HG03460 (cell line): Measurements from ENCODE around the gene RNF212.
"Not testable (repeated sequence)": the region's sequence is repeated elsewhere in the genome, so short reads cannot be mapped to it uniquely, and the experiment has no call there.

Source experiments
- ATAC-seq: cut with Tn5 transposase; IDR thresholded peaks from one replicate; pipeline ENCODE4 v1.9.1; 2021; ENCODE audit not compliant: unreplicated experiment

The RNF212 gene, protein sequence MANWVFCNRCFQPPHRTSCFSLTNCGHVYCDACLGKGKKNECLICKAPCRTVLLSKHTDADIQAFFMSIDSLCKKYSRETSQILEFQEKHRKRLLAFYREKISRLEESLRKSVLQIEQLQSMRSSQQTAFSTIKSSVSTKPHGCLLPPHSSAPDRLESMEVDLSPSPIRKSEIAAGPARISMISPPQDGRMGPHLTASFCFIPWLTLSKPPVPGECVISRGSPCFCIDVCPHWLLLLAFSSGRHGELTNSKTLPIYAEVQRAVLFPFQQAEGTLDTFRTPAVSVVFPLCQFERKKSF

DNA sequence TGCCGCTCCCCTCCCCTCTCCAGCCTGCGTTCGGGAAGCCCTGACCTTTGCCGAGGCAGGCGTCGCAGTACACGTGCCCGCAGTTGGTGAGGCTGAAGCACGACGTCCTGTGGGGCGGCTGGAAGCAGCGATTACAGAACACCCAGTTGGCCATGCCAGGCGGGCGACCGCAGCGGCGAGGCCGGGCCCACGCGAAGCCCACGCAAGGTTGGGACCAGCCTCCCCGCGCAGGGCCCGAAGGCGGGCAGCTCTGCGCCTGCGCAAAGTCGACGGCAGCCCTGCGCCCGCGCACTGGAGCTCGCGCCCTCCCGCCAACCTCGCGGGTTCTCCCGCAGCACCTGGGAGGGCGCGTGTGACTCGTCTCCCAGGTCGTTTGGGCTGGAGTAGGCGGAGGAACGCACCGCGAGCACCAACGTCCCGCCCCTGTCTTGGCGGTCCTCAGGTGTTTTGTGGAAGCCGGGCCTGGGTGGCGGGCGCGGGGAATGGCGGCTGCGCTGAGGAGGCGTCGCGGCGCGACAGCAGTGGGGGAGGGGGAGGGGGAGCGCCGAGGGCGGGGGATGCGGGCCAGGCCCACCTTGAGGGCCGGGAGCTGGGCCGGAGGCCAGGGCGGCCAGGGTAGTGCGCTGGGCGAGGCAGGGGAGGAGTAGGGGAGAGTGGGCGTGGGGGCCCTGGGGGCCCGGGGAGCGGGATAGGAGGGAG, at the start of gene RNF212:
Gene RNF212, minus strand, starts transcription at position 254 of the 699 bp plus-strand sequence. Its CDS starts 100 bp downstream, at position 154.
- no peak for ATAC-seq

GRCh38 chr4:1160351-1160750, 47.0 kb upstream of the RNF212 start:
- no peak for ATAC-seq

DNA sequence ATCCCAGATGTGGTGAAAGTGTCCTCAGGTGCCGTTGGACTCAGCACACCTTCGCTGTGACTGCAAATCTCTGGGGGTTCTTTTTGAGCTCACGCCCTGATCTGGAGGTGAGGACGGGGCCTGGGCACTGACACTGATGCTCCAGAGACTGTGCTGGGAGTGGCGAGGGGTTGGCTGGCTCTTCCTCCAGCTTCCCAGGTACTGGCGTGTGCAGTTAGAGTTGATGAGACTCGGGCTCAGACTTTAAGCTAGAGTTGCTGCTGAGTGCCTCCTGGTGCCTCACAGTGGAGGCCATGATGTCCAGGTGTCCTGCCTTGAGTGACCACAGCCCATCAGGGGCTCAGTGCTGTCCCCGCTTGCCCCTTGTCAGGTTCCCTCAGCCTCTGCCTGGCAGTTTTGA, 42.7 kb upstream of the RNF212 start:
- no peak for ATAC-seq

DNA sequence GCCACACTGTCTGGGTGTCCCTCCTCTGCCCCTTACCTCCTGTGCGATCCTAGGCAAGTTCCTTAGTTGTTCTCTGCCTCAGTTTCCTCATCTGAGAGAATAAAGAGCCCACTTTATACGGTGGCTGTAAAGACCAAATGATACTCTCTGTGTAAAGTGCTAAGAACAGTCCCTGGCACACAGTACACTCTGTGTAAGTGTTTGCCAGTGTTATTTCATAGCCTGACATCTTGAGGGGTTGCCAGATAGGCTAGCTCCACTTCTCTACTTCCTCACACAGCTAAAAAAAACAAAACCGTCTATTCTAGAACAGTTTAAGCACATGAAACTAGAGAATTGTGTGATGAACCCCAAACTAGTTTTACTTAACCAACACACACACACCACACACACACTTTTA, 42.0 kb upstream of the RNF212 start:
- no peak for ATAC-seq

DNA sequence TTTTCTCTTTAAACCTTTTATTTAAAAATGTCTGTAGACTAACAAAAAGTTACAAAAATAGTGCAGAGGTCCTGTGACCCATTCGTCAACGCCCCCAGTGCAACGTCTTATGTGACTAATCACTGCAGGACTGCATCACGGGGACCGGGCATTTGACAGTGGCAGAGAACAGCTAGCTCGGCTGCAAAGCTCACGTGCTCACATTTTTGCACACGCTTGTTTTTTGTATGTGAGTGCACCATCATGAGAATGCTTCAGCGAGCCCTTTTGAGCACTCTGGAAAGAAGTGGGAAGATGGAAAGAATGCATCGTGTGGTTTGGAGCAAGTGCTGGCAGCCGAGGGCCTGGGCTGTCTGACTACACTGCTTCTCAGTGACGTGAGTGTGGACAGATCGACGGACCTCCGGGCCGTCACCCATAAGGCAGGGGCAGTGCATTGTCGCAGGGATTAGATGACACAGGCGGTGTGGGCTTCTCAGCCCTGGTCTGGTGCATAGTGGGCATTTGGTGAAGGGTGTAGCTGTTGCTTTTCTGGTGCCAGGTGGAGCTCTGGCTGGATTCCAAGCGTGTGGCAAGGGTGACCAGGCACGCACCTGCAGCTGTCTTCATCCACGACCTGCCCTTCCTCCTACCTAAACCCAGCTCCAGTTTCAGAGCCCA, 41.3 kb upstream of the RNF212 start:
- ATAC-seq = no peak

DNA sequence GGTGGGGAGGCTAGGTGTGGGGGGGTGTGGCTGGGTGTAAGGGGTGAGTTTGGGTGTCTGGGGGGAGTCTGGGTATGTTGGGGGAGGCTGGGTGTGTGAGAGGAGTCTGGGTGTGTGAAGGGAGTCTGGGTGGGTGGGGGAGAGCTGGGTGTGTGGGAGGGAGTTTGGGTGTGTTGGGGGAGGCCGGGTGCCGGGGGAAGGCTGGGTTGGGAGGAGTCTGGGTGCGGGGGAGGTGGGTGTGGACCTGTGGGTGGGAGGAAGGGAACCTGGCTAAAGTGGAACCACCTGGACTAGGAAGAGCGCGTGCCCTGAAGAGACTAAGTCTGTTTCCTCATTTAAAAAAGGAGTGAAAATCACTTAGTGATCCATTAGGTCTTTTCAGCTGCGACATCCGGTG, 40.8 kb upstream of the RNF212 start:
- no peak for ATAC-seq

GRCh38 chr4:1153567-1154090, 40.3 kb upstream of the RNF212 start:
- ATAC-seq = no peak

GRCh38 chr4:1152290-1152689, 38.9 kb upstream of the RNF212 start:
- no peak for ATAC-seq

DNA sequence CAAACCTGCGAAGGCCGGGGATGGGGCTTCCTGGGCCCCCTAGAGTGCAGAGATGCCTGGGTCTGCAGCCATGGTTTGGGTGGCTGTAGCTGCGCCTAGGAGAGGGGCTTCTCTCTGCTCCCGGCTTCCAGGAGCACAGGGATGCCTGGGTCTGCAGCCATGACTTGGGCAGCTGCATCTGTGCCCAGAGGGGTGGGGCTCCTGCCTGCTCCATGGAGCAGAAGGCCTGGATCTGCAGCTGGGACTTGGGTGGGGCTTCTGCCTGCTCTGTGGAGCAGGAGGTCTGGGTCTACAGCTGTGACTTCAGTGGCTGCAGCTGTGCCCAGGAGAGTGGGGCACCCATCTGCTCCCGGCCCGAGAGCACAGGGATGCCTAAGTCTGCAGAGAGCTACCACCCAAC, 38.2 kb upstream of the RNF212 start:
- ATAC-seq = no peak

GRCh38 chr4:1150875-1151274, 37.5 kb upstream of the RNF212 start:
- no peak for ATAC-seq

GRCh38 chr4:1139860-1140259, 26.5 kb upstream of the RNF212 start:
- ATAC-seq = no peak

- ATAC-seq = no peak
Measured at GRCh38 chr4:1137850-1138249, 24.5 kb upstream of the RNF212 start.

DNA sequence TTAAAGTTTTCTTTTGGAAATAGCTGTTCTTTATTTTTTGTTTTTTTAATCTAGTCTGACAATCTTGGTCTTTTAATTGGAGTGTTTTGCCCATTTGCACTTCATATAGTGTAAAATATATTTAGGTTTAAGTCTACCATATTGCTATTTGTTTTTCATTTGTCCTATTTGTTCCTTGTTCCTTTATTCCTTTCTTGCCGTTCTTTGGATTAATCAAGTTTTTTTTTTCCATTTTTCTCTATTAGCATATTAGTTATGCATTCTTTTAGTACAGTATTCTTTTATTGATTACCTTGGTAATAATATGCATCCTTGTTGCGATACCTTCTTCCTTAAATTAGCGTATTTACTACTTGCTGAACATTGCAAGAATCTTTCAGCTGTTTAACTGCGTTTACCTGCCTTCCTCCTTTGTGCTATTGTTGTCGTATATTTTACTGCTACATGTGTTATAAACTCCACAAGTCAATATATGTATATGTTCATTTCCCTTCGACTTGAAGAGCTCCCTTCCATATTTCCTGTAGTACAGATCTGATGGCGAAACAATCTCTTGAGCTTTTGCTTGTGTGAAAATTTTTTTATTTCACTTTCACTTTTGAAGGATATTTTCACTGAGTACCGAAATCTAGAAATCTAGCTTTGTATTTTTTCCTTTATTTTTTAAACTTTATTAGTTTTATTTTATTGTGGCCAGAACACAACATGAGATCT, 23.9 kb upstream of the RNF212 start:
- no peak for ATAC-seq

DNA sequence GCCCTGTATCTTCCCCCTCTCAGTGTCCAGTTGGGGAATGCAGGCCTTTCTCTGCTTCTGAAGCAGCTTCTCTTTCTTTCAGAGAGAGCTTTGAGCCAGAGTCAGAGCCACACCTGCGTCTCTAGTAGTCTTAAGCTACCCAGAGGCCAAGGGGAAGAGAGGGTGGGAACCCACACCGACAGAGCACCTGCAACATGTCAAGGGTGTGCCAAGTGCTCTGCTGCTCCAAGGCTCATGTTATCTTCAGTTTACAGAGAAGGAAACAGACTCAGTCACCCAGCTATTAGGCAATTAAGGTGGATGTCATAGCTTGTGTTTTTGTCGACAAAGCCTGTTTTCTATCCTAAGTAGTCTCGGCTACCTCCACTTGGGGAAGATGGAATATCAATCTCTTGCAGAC, 22.7 kb upstream of the RNF212 start:
- ATAC-seq = no peak

- no peak for ATAC-seq
Measured at GRCh38 chr4:1133033-1133432, 19.7 kb upstream of the RNF212 start.

- no peak for ATAC-seq
Measured at GRCh38 chr4:1130316-1131186, 17.2 kb upstream of the RNF212 start.

DNA sequence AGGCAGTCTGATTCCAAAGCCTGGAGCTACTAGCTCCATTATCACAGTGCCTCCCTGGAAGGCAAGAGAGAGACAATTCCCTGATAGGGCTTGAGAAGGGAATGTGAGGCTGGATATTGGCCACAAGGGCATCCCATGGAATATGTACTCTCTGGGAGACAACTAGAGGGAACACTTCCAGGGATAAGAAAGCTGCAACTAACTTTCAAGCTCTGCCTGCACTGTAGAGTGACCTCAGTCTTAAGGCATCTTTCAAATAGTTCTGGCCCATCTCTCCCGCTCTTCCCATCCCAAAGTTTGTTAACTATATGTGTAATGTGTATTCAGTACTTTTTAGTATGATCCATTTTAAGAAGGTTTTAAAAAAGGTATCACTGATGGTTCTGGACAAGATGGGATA, 13.1 kb upstream of the RNF212 start:
- no peak for ATAC-seq

DNA sequence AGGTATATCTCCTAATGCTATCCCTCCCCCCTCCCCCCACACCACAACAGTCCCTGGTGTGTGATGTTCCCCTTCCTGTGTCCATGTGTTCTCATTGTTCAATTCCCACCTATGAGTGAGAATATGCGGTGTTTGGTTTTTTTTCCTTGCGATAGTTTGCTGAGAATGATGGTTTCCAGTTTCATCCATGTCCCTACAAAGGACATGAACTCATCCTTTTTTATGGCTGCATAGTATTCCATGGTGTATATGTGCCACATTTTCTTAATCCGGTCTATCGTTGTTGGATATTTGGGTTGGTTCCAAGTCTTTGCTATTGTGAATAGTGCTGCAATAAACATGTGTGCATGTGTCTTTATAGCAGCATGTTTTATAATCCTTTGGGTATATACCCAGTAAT, 12.1 kb upstream of the RNF212 start:
- not testable (repeated sequence) for ATAC-seq

GRCh38 chr4:1124818-1125217, 11.5 kb upstream of the RNF212 start:
- ATAC-seq = no peak

- no peak for ATAC-seq
Measured at GRCh38 chr4:1122505-1122904, 9.1 kb upstream of the RNF212 start.
